Measurements from ENCODE around the gene MYO15A.

MYO15A gene

DNA sequence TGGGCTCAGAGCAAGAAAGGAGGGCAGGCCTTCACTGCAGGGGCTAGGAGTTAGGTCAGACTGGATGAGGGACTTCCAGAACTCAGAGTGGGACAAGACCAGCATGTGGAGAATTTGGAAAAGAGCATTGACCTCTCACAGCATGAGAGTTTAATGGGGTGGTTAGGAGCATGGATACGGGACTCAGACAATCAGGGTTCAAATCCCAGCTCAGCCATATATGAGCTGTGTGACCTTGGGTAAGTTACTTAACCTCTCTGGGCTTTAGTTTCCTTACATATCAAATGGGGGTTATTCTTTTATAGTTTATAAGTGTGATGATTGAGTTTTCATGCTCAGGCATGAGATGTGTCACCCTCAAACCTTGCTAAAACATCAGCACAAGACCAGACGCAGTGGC lies 37.7 kb downstream of the MYO15A start:
- no peak for TF ChIP-seq POLR2A (IDR thresholded peaks at IDR 0.05; ENCODE audit: low read depth, low read length)
- FAIRE-seq: no peak
- DNase-seq (ENCODE audit: insufficient read length, low spot score): no peak

GRCh38 chr17:18146980-18147379 lies 38.4 kb downstream of the MYO15A start:
- FAIRE-seq (no peak), DNase-seq (ENCODE audit: insufficient read length, low spot score) (no peak)
- no peak for TF ChIP-seq POLR2A (IDR thresholded peaks at IDR 0.05; ENCODE audit: low read depth, low read length)

DNA sequence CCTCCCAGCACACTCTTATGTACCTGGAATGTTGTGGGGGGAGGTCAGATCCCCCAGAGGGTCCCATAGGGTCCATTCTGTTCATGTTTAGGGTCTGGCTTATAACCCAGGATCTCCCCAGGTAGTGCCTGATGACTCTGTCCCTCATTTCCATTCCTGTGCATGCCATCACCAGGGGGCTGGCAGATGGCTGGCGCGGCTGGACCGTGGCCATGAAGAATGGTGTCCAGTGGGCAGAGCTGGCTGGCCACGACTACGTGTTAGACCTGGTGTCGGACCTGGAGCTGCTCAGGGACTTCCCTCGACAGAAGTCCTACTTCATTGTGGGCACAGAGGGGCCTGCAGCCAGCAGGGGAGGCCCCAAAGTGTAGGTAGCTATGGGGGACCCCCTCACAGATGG lies 40.0 kb downstream of the MYO15A start:
- FAIRE-seq (no peak), DNase-seq (ENCODE audit: insufficient read length, low spot score) (no peak)
- no peak for TF ChIP-seq POLR2A (IDR thresholded peaks at IDR 0.05; ENCODE audit: low read depth, low read length)

- no peak for TF ChIP-seq POLR2A (IDR thresholded peaks at IDR 0.05; ENCODE audit: low read depth, low read length)
- DNase-seq (ENCODE audit: insufficient read length, low spot score): no peak
- no peak for FAIRE-seq
These were observed 42.7 kb downstream of the MYO15A start for GRCh38 chr17:18151290-18151689.

DNA sequence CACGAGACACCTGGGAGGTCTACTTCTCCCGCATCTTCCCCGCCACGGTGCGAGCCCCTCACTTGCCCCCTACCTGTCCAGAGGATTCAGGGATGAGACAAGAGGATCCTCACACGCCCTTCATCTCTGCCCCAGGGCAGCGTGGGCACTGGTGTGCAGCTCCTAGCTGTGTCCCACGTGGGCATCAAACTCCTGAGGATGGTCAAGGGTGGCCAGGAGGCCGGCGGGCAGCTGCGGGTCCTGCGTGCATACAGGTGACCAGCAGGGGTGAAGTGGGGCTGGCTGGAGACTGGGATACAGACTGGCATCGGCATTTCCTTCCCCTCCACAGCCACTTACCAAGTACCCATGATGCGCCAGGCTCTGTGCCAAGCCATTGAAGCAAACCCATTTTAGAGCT lies 46.6 kb downstream of the MYO15A start:
- DNase-seq (ENCODE audit: insufficient read length, low spot score): no peak
- FAIRE-seq: no peak
- TF ChIP-seq POLR2A (IDR thresholded peaks at IDR 0.05; ENCODE audit: low read depth, low read length): no peak

DNA sequence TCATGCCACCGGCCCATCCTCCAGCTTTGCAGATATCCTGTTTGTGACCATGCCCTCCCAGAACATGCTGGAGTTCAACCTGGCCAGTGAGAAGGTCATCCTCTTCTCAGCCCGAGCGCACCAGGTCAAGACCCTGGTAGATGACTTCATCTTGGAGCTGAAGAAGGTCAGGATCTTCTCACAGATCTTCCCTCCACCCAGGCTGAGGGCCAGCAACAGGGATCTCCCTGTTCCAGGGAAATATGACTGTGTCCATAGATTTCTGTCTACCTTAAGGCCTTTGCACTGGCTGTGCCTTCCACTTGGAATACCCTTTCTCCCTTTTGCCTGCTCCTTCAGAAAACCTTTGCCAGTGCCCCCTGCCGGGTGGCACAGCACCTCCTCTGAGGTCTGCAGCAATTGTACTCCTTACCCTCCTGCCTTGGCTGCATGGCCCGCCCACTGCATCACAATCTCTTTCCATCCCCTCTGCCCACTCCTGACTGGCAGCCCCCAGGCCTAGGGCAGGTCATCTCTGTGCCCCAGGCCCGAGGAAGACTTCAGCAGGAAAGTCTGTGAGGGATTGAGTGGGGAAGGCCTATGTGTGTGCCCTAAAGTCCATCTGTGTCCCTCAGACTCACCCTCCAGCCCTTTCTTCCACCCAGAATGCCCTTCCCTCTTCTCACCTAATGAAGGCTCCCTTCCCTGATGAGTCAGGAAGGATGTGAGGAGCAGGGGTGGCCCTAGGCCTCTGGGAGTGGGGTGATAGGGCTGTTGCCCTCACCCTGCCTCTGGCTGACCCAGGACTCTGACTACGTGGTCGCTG lies 47.8 kb downstream of the MYO15A start:
- DNase-seq (ENCODE audit: insufficient read length, low spot score) (peak; percentile 87), FAIRE-seq (no peak)
- no peak for TF ChIP-seq POLR2A (IDR thresholded peaks at IDR 0.05; ENCODE audit: low read depth, low read length)

DNA sequence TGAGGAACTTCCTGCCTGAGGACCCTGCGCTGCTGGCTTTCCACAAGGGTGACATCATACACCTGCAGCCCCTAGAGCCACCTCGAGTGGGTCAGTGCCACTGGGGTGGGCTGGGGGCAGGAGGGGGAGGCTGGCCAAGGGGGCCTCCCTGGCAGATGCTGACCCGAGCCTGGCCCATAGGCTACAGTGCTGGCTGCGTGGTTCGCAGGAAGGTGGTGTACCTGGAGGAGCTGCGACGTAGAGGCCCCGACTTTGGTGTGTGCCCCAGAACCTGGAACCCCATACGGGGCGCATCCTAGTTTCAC lies 48.4 kb downstream of the MYO15A start:
- no peak for DNase-seq (ENCODE audit: insufficient read length, low spot score)

DNA sequence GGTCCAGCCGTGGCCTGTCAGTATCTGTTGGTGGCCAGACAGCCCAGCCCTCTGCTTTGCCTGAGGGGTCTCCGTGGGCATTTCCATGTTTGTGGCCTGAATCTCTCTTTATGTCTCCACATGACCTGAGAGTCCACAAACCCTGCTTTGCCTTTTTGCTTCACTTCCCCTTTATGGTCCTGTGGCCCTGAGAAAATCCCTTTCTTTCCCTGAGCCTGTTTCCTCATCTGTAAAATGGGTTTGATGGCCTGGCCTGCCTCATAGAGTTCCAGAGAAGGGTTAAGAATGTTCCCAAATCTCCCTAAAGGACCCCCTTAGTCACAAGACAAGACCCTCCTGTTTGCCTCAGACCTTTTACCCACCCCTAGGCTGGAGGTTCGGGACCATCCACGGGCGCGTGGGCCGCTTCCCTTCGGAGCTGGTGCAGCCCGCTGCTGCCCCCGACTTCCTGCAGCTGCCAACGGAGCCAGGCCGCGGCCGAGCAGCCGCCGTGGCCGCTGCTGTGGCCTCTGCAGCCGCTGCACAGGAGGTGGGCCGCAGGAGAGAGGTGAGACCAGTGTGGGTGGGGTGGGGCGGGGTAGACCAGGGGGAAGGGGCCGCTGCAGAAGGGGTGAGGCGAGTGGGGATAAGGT lies 48.9 kb downstream of the MYO15A start:
- no peak for TF ChIP-seq POLR2A (IDR thresholded peaks at IDR 0.05; ENCODE audit: low read depth, low read length)
- no peak for FAIRE-seq
- no peak for DNase-seq (ENCODE audit: insufficient read length, low spot score)

More for the DNA sequence above, 48.4 kb downstream of the MYO15A start:
- FAIRE-seq: no peak
- TF ChIP-seq POLR2A (IDR thresholded peaks at IDR 0.05; ENCODE audit: low read depth, low read length): no peak

DNA sequence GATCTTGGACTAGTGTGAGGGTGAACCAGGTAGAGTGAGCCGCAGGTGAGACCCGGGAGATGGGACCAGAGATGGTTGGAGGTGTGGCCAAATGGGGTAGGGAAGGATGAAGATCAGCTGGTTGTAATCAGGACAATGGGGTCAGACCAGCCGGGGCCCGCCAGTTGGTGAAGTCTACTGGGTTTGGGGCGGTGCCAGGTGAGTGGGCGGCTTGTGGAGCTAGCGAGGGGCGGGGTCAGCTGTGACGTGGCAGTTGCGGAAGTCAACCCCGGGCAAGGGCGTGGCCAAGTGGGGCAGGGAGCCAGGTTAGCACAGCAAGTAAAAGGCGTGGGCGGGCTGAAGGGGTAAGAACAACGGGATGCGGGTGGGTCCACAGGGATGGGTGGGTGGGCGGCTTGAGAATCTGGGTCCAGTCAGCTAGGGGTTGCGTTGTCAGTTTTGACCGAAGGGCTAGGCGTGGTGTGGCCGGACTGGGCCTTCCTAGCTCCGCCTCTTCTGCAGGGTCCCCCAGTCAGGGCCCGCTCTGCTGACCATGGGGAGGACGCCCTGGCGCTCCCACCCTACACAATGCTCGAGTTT lies 49.6 kb downstream of the MYO15A start:
- TF ChIP-seq POLR2A (IDR thresholded peaks at IDR 0.05; ENCODE audit: low read depth, low read length): no peak
- FAIRE-seq (no peak), DNase-seq (ENCODE audit: insufficient read length, low spot score) (peak; percentile 92)

DNA sequence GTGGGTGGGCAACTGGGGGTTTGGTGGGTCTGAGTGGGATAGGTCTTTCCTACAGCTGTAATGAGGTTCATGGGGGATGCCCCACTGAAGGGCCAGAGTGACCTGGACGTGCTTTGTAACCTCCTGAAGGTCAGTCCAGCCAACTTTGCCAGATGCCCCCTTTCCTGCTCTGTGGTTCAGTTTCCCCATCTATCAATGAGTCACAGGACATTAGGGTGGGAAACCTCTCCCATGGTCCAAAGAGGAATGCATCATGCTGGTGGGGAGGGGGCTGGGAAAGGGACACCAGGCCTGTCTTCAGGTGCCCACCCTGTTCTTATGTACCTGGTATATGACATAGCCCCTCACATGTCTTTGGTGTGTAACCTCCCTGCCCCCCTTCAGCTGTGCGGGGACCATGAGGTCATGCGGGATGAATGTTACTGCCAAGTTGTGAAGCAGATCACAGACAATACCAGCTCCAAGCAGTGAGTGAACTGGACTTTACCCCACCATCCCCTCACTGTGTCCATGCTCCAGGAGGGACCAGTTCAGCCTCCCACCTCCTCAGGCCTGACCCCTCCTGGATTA lies 51.1 kb downstream of the MYO15A start:
- no peak for FAIRE-seq
- no peak for DNase-seq (ENCODE audit: insufficient read length, low spot score)
- no peak for TF ChIP-seq POLR2A (IDR thresholded peaks at IDR 0.05; ENCODE audit: low read depth, low read length)

DNA sequence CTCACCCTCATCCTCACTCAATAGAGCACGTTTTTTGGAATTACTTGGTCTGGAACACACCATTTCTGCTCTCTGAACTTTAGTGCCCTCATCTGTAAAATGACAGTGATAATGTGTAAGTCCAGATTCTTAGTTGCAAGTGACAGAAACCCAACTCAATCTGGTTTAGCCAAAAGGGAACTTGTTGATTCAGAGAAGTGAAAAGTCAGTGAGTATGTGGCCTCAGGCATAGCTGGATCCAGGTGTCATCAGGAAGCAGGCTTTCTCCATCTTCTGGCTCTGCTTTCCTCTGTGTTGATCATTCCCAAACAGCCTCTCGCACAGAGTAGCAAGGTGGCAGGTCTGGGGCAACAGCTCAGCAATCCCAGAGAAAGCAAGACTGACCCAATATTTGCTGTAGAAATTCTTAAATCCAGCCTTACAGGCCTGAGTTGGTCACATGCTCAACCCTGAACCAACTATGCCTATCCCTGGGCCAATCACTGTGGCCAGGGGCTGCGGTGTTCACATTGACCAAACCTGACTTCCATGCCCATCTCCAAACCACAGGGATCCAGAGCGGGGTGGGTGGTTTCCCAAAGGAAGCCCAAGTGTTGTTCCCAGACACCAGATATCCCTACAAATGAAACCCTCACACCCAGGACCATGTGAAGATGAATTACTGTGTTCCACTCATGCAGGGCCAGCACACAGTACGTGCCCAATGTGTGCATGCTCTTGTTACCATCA lies 51.7 kb downstream of the MYO15A start:
- no peak for DNase-seq (ENCODE audit: insufficient read length, low spot score)
- TF ChIP-seq POLR2A (IDR thresholded peaks at IDR 0.05; ENCODE audit: low read depth, low read length): no peak
- FAIRE-seq: no peak

GRCh38 chr17:18161207-18162145 lies 52.9 kb downstream of the MYO15A start:
- FAIRE-seq (no peak), DNase-seq (ENCODE audit: insufficient read length, low spot score) (no peak)
- no peak for TF ChIP-seq POLR2A (IDR thresholded peaks at IDR 0.05; ENCODE audit: low read depth, low read length)

GRCh38 chr17:18163547-18163946 lies 55.0 kb downstream of the MYO15A start:
- TF ChIP-seq POLR2A (IDR thresholded peaks at IDR 0.05; ENCODE audit: low read depth, low read length): no peak
- DNase-seq (ENCODE audit: insufficient read length, low spot score) (no peak), FAIRE-seq (no peak)
